Activated CD4-positive, alpha-beta T cell treated with anti-CD3 and anti-CD28 coated beads, Interleukin-2, amount 50 U/mL, for 4 hours (primary cell): ENCODE results near the gene NDUFB8.
A peak's percentile ranks its signal among the peaks of the same experiment; 100 is the strongest.

ENCODE experiments used
- DNase-seq, 2 experiments: peaks; one replicate each; pipeline ENCODE4 v3.0.0-alpha.2; 2020

The NDUFB8 gene

DNA sequence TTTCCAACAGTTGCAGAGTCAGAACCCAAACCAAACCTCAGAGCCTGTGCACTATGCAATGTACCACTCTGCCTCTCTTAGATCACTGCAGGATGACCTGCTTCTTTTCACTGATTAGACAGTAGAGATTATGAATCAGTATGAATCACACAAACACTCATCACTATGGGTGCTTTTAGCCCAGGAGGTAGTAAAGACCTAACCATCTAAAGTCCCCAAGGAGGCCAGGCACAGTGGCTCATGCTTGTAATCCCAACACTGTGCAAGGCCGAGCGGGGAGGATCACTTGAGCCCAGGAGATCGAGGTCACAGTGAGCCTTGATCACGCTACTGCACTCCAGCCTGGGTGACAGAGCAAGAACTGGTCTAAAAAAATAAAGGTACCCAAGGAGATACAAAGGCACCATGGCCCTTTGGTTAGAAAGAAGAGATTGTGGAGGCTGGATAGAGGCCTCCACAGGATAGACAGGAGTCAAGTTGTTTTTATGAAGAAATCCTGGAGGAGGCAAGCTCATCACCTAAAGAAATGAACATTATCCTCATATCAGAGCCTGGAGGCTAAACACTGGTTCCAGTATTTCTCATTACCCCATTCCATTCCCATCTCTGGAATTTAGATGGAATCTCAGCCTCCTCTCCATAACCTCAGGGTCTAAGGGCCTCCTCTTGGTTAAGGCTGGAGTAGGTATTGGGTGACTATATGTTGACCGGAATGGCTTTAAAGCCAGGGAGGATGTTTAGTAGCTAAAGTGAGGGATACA, 22.9 kb downstream of the NDUFB8 start:
- DNase-seq = no peak

DNA sequence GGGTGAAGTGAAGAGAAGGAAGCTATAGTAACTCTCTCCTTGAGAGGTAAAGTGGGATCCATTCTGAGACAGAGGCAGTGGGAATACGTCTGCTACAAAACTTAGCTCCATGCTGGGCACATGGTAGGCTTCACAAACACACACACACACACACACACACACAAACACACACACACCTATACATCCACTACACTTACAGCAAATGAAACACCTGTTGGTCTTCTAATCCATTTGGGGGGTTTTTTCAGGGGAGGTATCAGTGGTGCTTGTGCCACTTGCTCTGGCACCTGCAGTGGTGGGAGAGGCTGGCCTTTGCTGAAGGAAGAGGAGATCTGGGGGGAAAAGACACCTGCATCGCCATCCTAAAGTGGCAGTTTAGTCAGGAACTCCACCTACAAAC, 24.5 kb downstream of the NDUFB8 start:
- DNase-seq = no peak

DNA sequence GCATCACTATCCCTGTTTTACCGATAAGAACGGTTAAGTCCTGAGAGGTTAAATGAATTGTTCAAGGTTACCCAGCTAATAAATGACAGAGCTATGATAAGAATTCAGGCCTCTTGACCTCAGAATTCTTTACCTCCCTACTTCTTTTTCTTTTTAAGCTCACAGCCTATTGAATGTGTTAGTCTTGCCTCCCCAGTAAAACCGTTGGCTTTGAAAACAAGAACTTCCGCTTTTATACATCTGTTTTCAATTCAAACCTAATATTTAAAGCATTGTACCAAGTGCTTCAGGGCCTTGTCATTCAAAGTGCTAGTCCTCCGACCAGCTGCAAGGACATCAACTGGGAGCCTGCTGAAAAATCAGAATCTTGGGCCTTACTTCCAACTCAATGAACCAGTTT, 25.6 kb downstream of the NDUFB8 start:
- DNase-seq = no peak

DNA sequence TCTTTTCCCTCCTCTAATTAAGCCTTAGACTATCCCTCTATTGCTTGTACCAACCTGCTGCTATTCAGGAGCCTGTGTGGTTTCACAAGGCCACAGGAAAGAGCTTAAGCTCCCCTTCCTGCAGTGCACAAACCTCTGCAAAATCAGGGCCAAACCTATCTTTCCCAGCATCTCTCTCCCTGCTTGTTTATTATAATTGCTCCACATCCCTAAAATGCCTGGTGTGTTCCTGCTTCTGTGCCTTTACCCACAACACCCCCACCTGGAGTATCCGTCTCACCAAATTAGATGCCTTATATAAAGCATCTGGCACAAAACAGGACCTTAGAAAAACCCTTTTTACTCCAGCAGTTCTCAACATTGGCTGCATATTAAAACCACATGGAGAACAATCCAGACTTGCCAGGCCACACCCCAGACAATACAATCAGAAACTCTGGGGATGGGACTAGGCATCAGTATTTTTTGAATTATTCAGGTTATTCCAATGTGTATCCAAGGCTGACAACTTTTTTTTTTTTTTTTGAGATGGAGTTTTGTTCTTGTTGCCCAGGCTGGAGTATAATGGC, 26.7 kb downstream of the NDUFB8 start:
- DNase-seq = no peak

DNA sequence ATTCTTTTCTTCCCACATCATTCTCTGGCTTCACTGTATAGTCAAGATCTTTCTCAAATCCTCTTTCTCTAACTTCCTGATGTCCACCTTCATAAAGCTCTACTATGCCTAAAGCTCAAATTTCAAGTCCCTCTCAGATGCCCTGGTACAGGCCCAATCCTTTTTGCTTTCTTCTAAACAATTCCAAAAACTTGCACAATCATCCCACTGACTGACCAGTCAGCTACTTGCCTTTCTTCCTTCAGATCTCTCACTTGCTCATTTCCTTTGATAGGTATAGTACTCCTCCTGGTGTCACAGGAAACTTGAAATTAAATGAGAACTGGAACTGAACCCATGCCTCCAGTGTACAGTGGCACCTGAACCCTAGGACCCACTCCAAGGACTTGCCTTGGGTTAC, 28.2 kb downstream of the NDUFB8 start:
- no peak for DNase-seq

DNA sequence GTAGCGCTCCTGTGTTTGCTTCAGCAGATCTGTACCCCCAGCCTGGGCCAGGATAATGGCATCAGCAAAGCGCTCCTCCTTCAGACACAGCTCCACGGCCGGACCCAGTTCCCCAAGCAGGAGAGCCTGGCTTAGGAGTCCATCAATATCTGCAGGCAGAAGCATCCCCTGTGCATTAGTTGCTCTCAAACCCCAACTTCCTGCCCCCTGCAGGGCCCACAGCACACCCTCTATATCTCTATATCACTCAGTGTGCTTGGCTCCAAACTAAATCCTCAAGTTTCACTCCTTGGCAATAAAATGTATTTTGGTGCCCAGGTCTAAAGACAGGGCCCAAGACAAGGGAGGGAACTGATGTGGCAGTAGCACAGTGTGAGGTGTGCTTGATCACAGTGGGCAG, 31.6 kb downstream of the NDUFB8 start:
- no peak for DNase-seq

DNA sequence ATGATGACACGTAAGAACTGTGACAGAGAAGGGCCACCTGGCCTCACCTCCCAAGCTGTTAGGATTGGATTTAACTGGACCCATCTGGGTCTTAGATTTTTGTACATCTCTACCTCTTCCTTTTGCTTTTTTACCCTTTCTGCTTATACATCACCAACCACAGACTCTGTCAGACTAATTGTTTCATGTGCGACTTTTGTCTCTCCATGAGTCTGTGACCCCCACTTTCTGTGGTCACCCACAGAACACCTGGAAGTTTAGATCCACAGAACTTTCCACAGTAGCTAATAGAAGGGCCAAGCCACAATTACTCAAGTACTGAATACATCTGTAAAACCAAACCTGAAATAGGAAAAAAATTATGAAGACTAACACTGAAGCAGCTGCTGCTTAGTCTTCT, 33.1 kb downstream of the NDUFB8 start:
- no peak for DNase-seq

DNA sequence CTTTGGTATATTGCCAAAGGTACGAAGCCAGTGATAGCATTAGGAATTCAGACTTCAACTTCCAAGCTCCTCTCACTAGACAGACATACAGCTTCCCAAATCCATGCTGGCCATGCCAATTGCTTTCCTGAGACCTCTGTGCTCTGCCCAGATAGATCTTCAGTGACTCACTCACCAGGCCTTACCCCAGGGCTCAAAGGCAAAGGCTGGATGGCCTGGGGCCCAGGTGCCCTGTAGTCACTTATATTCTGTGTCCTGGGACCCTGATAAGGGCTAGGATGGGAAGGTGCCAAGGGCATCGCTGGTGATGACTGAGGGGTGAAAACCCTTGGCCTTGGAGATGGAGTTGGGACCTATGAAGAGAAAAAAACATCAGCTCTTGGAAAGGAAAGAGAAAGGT, 39.1 kb downstream of the NDUFB8 start:
- no peak for DNase-seq

DNA sequence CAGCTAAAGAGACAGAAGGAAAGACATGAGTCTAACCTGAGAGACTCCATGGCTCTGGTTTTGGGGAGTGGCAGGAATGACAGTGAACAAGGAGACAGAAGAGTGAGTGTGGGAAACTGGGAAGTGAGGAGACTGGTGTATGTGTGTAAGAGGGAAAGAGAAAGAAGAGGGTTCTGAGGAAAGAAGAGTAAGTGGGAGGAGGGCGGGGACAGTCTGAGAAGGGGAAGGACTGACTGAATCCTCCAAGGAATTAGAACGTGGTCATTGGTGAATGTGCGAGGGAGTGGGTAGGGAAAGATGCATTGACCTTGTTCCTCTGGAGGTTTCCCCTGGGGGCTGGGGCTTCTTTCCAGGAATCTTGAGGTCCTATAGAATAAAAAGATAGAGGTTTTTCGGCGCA, 40.3 kb downstream of the NDUFB8 start:
- no peak for DNase-seq

DNA sequence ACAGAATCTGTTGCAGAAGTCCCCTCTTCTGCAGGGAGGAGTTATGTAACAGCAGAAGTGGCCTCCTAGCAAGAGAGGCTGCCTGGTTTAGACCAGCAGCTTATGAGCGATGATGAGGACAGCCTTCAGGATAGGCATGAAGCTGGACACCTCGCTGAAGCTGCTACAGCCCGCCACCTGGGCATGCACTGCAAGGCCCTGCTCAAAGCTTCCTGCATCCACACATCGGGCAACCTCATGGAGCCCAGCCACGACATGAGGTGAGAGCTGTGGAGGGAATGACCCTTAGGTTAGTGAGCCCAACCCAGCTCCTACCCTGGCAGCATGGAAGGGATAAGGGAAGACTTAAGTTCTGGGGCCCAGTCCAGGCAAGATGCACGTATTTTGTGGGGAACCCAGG, 42.1 kb downstream of the NDUFB8 start:
- no peak for DNase-seq

DNA sequence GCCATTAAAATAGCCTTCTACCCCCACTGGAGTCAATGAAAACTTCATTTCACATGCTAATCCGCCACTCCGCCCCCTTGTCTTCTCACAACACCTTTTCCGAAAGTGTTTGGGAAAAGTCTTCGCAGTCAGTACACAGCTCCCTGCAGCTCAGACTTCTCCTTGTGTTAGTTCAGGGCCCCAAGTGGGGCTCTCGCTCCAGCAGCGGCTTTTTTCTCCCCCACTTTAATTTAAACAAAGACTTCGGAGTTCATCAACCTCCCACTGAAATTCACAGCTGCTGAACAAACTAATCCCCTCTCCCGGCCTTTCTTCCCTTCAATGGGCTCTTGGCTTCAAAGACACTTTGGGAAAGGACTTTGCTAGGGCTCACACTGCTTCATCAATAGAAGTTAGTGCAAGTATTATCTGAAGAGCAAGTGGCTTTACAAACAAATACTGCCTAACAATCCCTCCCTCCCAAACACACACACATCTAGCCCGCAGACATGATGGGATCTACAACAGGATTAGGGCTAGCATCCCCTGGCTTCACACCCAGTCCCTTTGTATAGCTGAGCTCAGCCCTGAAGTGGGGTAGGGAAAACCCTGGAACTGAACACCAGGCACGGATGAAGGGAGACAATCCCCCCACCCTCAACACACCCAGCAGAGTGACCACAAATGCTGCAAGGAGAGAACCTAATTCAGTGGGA, 43.7 kb downstream of the NDUFB8 start:
- DNase-seq = no peak

DNA sequence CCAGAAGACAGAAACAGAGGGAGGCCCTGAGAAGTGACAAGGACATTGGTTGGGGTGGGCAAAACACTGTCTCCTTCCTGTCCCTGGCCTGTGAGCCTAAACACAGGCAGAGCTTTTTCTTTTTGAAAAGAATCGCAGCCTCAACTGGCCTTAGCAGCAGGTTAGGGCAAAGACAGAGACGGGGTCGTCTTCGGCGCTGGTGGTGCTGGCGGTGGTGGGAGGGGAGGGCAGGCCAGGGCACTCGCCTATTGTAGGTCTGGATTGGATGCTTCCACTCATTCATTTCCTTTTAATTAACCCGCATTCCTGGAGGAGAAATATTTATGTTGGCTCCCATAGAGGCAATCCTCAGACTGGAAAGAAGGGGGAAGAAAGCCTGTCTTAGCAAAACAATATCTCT, 44.3 kb downstream of the NDUFB8 start:
- no peak for DNase-seq

DNA sequence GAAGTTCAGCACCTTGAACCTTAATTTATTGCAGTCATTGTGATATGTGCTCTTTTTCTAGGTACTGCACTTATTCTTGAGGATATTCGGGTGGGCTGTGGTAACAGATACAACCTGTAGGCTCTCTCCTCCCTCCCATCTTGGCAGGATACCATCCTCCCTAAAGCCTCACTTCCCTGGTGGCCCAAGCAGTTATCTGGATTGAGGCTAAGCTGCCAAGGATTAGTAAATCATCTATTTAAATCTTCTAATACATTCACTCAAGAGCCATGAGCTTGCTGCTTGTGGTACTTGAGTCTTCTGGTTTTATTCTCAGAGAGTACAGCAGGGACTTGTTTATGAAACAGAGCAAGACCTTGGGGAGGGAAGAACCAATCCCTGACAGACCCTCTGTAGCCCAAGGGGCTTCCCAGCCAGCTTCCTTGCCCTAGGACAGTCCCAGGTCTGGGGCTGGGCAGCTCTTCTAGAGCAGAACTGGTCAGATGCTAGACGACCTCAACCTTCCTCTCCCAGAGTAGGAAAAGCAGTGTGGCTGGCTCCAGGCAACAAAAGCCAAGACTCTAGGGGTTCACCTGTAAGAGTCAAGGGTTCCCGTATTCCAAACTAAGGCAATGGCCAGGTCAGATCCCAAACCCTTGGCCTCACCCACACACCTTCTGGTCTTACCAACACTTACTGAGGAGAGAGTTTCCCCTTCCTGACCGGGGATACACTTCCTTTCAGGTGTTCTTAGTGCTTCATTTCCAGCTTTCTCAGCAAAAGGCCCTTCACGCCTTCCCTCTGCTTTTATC, 45.6 kb downstream of the NDUFB8 start:
- no peak for DNase-seq

DNA sequence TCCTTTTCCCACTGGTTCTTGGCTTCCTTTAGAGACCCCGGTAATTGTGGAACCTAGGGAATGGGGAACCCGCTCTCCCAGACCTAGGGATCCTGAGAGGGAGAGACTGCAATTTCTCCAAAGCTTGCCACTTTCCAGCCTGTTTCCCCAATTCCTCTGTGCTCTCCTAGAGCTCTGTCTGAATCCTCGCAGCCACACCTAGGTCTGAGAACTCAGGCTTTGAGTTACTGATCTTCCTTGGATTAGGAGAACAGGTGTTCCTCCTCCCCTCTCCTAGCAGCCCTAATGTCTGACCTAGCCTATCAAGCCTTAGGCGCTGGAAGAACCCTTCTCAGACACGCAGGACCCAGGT, 46.9 kb downstream of the NDUFB8 start:
- no peak for DNase-seq

DNA sequence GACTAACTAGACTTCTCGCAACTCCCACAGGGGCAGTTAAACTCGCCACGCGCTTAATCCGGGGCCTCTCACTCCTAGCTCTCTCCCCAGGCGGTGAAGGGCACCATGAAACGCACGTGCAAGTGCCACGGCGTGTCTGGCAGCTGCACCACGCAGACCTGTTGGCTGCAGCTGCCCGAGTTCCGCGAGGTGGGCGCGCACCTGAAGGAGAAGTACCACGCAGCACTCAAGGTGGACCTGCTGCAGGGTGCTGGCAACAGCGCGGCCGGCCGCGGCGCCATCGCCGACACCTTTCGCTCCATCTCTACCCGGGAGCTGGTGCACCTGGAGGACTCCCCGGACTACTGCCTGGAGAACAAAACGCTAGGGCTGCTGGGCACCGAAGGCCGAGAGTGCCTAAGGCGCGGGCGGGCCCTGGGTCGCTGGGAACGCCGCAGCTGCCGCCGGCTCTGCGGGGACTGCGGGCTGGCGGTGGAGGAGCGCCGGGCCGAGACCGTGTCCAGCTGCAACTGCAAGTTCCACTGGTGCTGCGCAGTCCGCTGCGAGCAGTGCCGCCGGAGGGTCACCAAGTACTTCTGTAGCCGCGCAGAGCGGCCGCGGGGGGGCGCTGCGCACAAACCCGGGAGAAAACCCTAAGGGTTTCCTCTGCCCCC, 47.4 kb downstream of the NDUFB8 start:
- DNase-seq = peak; percentile 43 to 51

DNA sequence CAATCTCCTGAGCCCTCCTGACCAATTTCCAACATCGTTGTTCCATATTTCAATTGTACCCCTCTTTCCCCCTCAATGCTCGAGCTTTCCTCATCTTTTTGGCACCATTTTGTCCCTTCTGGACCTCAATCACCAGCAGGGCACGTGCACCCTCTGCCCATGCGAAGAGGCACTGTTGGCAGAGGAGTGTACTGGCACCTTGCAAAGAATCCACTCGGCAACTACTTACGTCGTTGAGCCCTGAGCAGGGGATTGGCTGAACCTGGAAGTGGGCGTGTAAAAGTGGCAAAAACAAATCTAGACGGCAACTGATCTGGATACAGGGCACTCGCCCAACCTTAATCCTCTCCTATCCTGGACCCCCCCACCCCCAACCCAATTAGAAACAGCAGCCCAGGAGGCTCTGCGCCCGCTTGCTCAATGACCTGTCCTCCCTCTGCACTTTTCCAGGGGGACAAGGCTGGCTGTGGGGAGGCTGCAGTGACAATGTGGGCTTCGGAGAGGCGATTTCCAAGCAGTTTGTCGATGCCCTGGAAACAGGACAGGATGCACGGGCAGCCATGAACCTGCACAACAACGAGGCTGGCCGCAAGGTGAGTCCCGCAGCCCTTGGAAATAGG, 48.1 kb downstream of the NDUFB8 start:
- DNase-seq = peak; percentile 88 to 92

DNA sequence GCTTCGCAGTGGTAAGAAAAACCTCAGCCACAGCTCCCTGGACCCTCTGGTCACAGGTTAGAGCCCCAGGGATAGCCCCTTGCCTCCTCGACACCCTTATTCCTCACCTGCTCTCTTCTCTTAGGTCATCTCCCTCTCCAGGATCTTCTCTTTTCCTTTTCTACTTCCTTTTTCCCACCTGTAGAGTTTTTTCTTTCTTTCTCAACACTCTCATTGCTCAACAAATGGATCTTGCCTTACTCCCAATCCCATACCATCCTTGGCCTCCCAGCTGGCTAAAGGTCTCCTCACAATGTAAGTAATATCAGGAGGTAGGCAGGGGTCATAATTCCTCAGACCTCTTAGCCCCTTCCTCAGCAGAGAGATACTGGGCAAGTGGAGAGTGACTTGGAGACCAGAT, 49.7 kb downstream of the NDUFB8 start:
- DNase-seq = no peak

DNA sequence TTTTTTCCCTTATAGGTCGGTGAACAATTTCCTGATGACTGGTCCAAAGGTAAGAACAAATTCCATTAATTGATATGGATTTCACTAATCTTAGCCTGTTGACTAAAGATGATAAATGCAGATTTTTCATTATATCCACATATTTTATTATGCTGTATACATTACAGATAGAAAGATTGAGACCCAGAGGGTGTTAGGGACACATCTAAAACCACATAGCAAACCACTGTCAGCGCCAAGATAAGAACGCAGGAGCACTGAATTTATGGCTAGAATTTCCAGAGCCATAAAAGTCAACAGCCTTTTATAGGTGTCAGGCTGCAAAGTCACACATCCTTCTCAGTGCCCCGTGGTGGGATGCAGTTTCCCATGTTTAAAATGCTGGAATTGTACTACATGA, 50.6 kb downstream of the NDUFB8 start:
- DNase-seq = no peak

DNA sequence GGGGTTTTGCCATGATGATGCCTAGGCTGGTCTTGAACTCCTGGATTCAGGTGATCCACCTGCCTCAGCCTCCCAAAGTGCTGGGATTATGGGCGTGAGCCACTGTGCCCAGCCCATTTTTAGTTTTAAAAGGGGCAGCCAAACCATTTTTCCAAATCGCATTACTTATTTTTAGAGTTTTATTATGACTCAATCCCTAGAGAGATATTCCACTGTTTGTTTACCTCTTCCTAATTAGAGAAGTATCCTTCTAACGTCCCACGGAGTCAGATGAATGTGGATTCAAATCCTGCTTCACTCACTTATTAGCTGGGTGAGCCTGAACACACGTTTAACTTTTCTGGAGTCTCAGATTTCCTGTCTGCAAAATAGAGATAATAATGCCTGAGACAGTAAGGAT, 51.7 kb downstream of the NDUFB8 start:
- no peak for DNase-seq
